Fibroblast of lung (primary cell): Measurements from ENCODE around the gene CD151. TPM values are rescaled to one million over a fixed set of nuclear protein-coding genes. Genes with fewer than 3 reads are reported as not detected.

Source experiments
- DNase-seq, 2 donors: peaks; one replicate each; pipeline versions ENCODE4 v3.0.0 to v3.0.0-alpha.2; 2010; ENCODE audit warnings: low read depth in 2 of 2
- H2AFZ ChIP-seq: 2 replicates; pipeline ENCODE4 v1.5.1; 2012; ENCODE audit warnings: low read length, control low read depth, inconsistent platforms
- H3K27ac ChIP-seq: 2 replicates; pipeline ENCODE4 v1.5.1; 2011; ENCODE audit warnings: low read length, control low read depth; ENCODE audit not compliant: insufficient read depth
- H3K27me3 ChIP-seq: 2 replicates; pipeline ENCODE4 v1.5.1; 2011; ENCODE audit warnings: mild to moderate bottlenecking, low read length; ENCODE audit not compliant: control insufficient read depth, insufficient read depth
- H3K36me3 ChIP-seq: 2 replicates; pipeline ENCODE4 v1.5.1; 2011; ENCODE audit warnings: low read length; ENCODE audit not compliant: control insufficient read depth, insufficient read depth
- H3K4me1 ChIP-seq: 2 replicates; pipeline ENCODE4 v1.5.1; 2011; ENCODE audit warnings: low read length; ENCODE audit not compliant: control insufficient read depth, insufficient read depth; ENCODE audit errors: extremely low read depth
- H3K4me2 ChIP-seq: 2 replicates; pipeline ENCODE4 v1.5.1; 2011; ENCODE audit warnings: low read length, control low read depth; ENCODE audit not compliant: insufficient read depth; ENCODE audit errors: extremely low read depth
- H3K4me3 ChIP-seq, 4 experiments: fragments of 200-600 bp in 1 of 4; sonication (generic) in 1 of 4; replicated peaks in 1 of 4; 2 replicates each; pipeline ENCODE4 v1.5.1; 2011 to 2016; ENCODE audit warnings: low read length in 4 of 4, low read depth in 3 of 4, mild to moderate bottlenecking in 3 of 4, control low read depth in 2 of 4, inconsistent platforms in 1 of 4, mixed read lengths in 1 of 4; ENCODE audit not compliant: insufficient read depth in 1 of 4; ENCODE audit errors: control extremely low read depth in 1 of 4
- H3K79me2 ChIP-seq: 2 replicates; pipeline ENCODE4 v1.5.1; 2012; ENCODE audit warnings: mild to moderate bottlenecking, low read length, inconsistent platforms; ENCODE audit not compliant: control insufficient read depth, insufficient read depth
- H3K9ac ChIP-seq: 2 replicates; pipeline ENCODE4 v1.5.1; 2011; ENCODE audit warnings: mild to moderate bottlenecking, low read length, control low read depth; ENCODE audit not compliant: insufficient read depth
- H3K9me3 ChIP-seq: 2 replicates; pipeline ENCODE4 v1.5.1; 2012; ENCODE audit warnings: low read depth, low read length; ENCODE audit not compliant: control insufficient read depth, insufficient read depth
- H4K20me1 ChIP-seq: 2 replicates; pipeline ENCODE4 v1.5.1; 2011; ENCODE audit warnings: low read length; ENCODE audit not compliant: control insufficient read depth, insufficient read depth; ENCODE audit errors: extremely low read depth
- EZH2 ChIP-seq: IDR thresholded peaks from 2 replicates; pipeline ENCODE4 v1.5.1; 2012; ENCODE audit warnings: low read length, control low read depth, mild to moderate bottlenecking; ENCODE audit errors: missing control alignments
- polyA plus RNA-seq, 2 donors: library from polyadenylated mRNA; depleted of rRNA in 1 of 2; stranded (reverse) in 1 of 2; unstranded in 1 of 2; fragments of >200 nt; gene quantifications; 2 replicates each; pipeline ENCODE4 v1.2.1, GENCODE V29; 2011 to 2012; ENCODE audit warnings: missing spikeins in 1 of 2
- total RNA-seq: library from RNA; depleted of rRNA; stranded (reverse); fragments of >200 nt; gene quantifications from 2 replicates; pipeline ENCODE4 v1.2.1, GENCODE V29; 2014
- TF ChIP-seq, protein P1 (sequence below), 2 donors: IDR thresholded peaks in 1 of 2; conservative IDR thresholded peaks in 1 of 2; 1 replicate in 1 of 2; 2 replicates in 1 of 2; pipeline ENCODE4 v1.5.1; 2011 to 2012; ENCODE audit warnings: low read length in 2 of 2, control low read depth in 1 of 2, inconsistent platforms in 1 of 2, low read depth in 1 of 2, mild to moderate bottlenecking in 1 of 2

The CD151 gene
- total and polyA plus RNA-seq, 2 donors (not counting 1 experiment from before 2014, with no cell fraction given) = 547 to 711 TPM

DNA sequence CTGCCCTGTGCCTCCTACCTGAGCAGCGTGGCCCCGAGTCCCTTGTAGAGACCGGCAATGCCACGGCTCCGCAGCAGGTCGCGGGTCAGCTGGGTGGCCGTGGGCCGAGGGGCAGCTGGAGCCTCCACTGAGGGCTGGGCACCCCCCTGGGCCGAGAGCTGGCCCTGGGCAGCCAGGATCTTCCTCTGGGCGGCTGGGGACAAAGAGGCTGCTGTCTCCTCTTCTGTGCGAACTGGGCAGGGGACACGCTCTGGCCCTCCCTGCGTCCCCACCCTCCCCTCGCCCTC, 40.3 kb upstream of the CD151 start:
- no peak for TF ChIP-seq EZH2
- TF ChIP-seq, protein P1, sequence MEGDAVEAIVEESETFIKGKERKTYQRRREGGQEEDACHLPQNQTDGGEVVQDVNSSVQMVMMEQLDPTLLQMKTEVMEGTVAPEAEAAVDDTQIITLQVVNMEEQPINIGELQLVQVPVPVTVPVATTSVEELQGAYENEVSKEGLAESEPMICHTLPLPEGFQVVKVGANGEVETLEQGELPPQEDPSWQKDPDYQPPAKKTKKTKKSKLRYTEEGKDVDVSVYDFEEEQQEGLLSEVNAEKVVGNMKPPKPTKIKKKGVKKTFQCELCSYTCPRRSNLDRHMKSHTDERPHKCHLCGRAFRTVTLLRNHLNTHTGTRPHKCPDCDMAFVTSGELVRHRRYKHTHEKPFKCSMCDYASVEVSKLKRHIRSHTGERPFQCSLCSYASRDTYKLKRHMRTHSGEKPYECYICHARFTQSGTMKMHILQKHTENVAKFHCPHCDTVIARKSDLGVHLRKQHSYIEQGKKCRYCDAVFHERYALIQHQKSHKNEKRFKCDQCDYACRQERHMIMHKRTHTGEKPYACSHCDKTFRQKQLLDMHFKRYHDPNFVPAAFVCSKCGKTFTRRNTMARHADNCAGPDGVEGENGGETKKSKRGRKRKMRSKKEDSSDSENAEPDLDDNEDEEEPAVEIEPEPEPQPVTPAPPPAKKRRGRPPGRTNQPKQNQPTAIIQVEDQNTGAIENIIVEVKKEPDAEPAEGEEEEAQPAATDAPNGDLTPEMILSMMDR (conservative IDR thresholded peaks at IDR 0.05 in 1 of 2, IDR thresholded peaks at IDR 0.05 in 1 of 2; ENCODE audit: low read depth in 1 of 2, low read length in 2 of 2) = no peak
- H3K36me3 ChIP-seq = peaks cover 13% of the 10 kb centered on the region

DNA sequence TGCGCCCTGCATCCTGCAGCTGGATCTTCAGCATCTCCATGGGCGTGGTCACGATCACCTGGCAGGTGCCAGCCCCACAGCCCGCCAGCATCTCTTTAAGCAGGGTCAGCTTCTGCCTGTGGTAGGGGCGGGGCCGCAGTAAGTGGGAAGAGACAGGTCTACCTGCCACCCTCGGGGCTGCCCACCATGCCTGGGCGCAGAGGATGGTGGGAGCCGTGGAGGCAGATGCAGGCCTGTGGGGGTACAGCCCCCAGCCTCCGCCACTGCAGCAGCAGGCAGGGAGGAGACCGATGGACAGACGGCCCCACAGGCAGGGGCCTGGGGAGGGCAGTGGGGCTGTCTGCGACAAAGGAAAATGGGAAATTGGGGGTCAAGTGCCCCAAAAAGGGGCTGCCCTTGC, 39.9 kb upstream of the CD151 start:
- Histone ChIP-seq H3K27me3 (no peaks in the 10 kb centered on the region), H3K4me3 (no peak overlapping the region), H3K9me3 (no peaks in the 10 kb centered on the region), H3K9ac (no peak overlapping the region), H3K79me2 (peaks cover 17% of the 10 kb centered on the region), H3K27ac (no peak overlapping the region), H3K4me2 (no peak overlapping the region), H2AFZ (no peak overlapping the region), H3K4me1 (peaks cover 7% of the 10 kb centered on the region), H4K20me1 (no peaks in the 10 kb centered on the region), H3K36me3 (peaks cover 13% of the 10 kb centered on the region)
- no peak for DNase-seq
- TF ChIP-seq, protein P1 (conservative IDR thresholded peaks at IDR 0.05 in 1 of 2, IDR thresholded peaks at IDR 0.05 in 1 of 2; ENCODE audit: low read depth in 1 of 2, low read length in 2 of 2) = no peak
- no peak for TF ChIP-seq EZH2

More for the DNA sequence above, 40.3 kb upstream of the CD151 start:
- no peaks in the 10 kb centered on the region for H3K27me3 ChIP-seq
- no peak overlapping the region for H3K4me2 ChIP-seq
- H2AFZ ChIP-seq = no peak overlapping the region
- no peak for DNase-seq
- peaks cover 17% of the 10 kb centered on the region for H3K79me2 ChIP-seq
- no peaks in the 10 kb centered on the region for H4K20me1 ChIP-seq
- H3K9me3 ChIP-seq = no peaks in the 10 kb centered on the region
- no peak overlapping the region for H3K27ac ChIP-seq
- no peak overlapping the region for H3K4me3 ChIP-seq
- no peak overlapping the region for H3K9ac ChIP-seq
- peaks cover 7% of the 10 kb centered on the region for H3K4me1 ChIP-seq

DNA sequence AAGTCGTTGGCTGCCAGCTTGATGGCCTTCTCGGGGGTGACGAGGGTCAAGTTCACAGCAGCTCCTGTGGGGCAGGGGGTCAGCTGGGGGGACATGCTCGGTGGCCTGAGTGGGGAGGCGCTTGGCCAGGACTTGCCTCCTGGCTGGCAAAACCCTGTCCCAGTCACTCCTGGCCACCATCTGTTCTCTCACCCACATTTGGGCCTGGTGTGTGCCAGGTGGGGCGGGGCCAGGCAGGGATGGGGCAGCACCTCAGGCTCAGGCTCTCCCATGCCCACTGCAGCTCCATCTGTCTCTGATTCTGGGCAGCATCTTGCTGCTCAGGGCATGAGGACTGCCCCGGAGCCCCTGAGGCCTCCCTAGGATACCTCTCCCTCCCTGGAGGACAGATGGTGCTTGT, 39.2 kb upstream of the CD151 start:
- H3K27ac ChIP-seq = no peak overlapping the region
- H4K20me1 ChIP-seq = no peaks in the 10 kb centered on the region
- H3K27me3 ChIP-seq = no peaks in the 10 kb centered on the region
- no peak overlapping the region for H3K4me3 ChIP-seq
- no peak overlapping the region for H2AFZ ChIP-seq
- H3K79me2 ChIP-seq = peaks cover 17% of the 10 kb centered on the region
- peaks cover 13% of the 10 kb centered on the region for H3K36me3 ChIP-seq
- no peak overlapping the region for H3K9ac ChIP-seq
- TF ChIP-seq, protein P1 (conservative IDR thresholded peaks at IDR 0.05 in 1 of 2, IDR thresholded peaks at IDR 0.05 in 1 of 2; ENCODE audit: low read depth in 1 of 2, low read length in 2 of 2) = no peak
- TF ChIP-seq EZH2 = no peak
- no peaks in the 10 kb centered on the region for H3K9me3 ChIP-seq
- H3K4me2 ChIP-seq = no peak overlapping the region
- peaks cover 7% of the 10 kb centered on the region for H3K4me1 ChIP-seq
- DNase-seq = no peak
